Spleen (tissue), 7 donors: ENCODE data around the gene TNFAIP8.

ENCODE experiments used
- POLR2A ChIP-seq, 3 donors: fragments of 450-650 bp; IDR thresholded peaks; one replicate each; pipeline ENCODE4 v1.5.1; 2017; ENCODE audit warnings: antibody characterized with exemption in 3 of 3, mild to moderate bottlenecking in 1 of 3
- TF ChIP-seq, protein P1 (sequence below), 11 experiments: fragments of 200-600 bp in 7 of 11; fragments of 450-650 bp in 4 of 11; sonication (generic) in 4 of 11; IDR thresholded peaks in 8 of 11; conservative IDR thresholded peaks in 3 of 11; 1 replicate in 7 of 11; 2 replicates in 4 of 11; pipeline versions ENCODE4 v1.4.0 to v1.8.0; 2016 to 2021; ENCODE audit warnings: antibody characterized with exemption in 11 of 11, inconsistent platforms in 4 of 11, mild to moderate bottlenecking in 1 of 11
- donor health status: DM: no; HTN: no; CAD: no; lungs with moderate emphysema.
- donor health status: DM: no; HTN: no; CAD: no.
- donor health status: DM: no; HTN: no; CAD: no.

DNA sequence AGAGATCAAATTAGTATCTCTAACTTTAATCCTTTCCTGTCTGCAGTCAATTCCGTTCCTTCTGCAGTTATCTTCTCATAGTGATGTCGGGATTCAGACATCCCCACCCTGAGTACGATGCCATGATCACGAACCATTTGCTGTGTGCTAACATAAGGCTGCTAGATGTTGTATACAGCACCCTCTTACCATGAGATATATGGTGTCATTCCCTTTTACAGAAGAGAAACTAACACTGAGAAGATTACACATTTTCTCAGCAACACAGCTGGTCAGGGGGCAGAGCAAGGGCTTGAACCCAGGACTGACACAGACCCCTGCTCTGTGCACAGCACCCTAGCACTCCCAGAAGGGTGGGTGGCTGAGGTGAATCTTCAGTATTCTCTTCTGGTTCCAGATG lies 49.6 kb downstream of the TNFAIP8 start:
- TF ChIP-seq, protein P1, sequence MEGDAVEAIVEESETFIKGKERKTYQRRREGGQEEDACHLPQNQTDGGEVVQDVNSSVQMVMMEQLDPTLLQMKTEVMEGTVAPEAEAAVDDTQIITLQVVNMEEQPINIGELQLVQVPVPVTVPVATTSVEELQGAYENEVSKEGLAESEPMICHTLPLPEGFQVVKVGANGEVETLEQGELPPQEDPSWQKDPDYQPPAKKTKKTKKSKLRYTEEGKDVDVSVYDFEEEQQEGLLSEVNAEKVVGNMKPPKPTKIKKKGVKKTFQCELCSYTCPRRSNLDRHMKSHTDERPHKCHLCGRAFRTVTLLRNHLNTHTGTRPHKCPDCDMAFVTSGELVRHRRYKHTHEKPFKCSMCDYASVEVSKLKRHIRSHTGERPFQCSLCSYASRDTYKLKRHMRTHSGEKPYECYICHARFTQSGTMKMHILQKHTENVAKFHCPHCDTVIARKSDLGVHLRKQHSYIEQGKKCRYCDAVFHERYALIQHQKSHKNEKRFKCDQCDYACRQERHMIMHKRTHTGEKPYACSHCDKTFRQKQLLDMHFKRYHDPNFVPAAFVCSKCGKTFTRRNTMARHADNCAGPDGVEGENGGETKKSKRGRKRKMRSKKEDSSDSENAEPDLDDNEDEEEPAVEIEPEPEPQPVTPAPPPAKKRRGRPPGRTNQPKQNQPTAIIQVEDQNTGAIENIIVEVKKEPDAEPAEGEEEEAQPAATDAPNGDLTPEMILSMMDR (IDR thresholded peaks at IDR 0.05 in 8 of 11, conservative IDR thresholded peaks at IDR 0.05 in 3 of 11) = no peak
- TF ChIP-seq POLR2A (IDR thresholded peaks at IDR 0.05) = no peak
